ENCODE data around the gene ICAM4.

The ICAM4 gene

GRCh38 chr19:10291554-10292205 is 4.9 kb downstream of the ICAM4 start:
- no peak for ATAC-seq

- peak; percentile 30 to 36 for ATAC-seq
These were observed 5.5 kb downstream of the ICAM4 start for GRCh38 chr19:10292206-10292788.

GRCh38 chr19:10292789-10293636 is 6.3 kb downstream of the ICAM4 start:
- ATAC-seq, result no peak

- ATAC-seq, result no peak
These were observed 7.0 kb downstream of the ICAM4 start for GRCh38 chr19:10293637-10294367.

- no peak for ATAC-seq
These were observed 7.6 kb downstream of the ICAM4 start for GRCh38 chr19:10294368-10294697.

GRCh38 chr19:10295305-10295846 is 8.6 kb downstream of the ICAM4 start:
- ATAC-seq, result peak; percentile 66 to 76

GRCh38 chr19:10295847-10296591 is 9.3 kb downstream of the ICAM4 start:
- no peak for ATAC-seq

- no peak for ATAC-seq
These were observed 13.0 kb downstream of the ICAM4 start for GRCh38 chr19:10299545-10300458.

- no peak for ATAC-seq
These were observed 18.5 kb downstream of the ICAM4 start for GRCh38 chr19:10305139-10305806.

GRCh38 chr19:10306327-10306726 is 19.6 kb downstream of the ICAM4 start:
- no peak for ATAC-seq

GRCh38 chr19:10309423-10309822 is 22.7 kb downstream of the ICAM4 start, which contains the start of gene ZGLP1:
ZGLP1 (minus strand) TSS chr19:10309815.
- no peak for ATAC-seq

GRCh38 chr19:10315335-10316214 is 28.8 kb downstream of the ICAM4 start, which contains the start of gene FDX2:
FDX2 (minus strand) TSS chr19:10316015; CDS start chr19:10315996, 19 bp downstream.
- ATAC-seq, result peak; percentile 89 to 93

GRCh38 chr19:10316229-10317044 is 29.7 kb downstream of the ICAM4 start:
- ATAC-seq, result no peak

- ATAC-seq, result no peak
These were observed 30.5 kb downstream of the ICAM4 start for GRCh38 chr19:10317045-10317856.

- ATAC-seq, result no peak
These were observed 31.2 kb downstream of the ICAM4 start for GRCh38 chr19:10317857-10318462.

- ATAC-seq, result no peak
These were observed 32.3 kb downstream of the ICAM4 start for GRCh38 chr19:10318807-10319682.
